Spinal cord (tissue), 10 donors: Measurements from ENCODE around the gene PDE8B. TPM values are rescaled to one million over a fixed set of nuclear protein-coding genes. Genes with fewer than 3 reads are reported as not detected.

ENCODE experiments used
- DNase-seq, 6 donors: peaks; one replicate each; pipeline versions ENCODE4 v3.0.0 to v3.0.0-alpha.2; 2013 to 2015; ENCODE audit warnings: low spot score in 6 of 6, low read depth in 4 of 6
- H3K27ac ChIP-seq: one replicate; pipeline ENCODE4 v1.5.1; 2013; ENCODE audit warnings: low read depth, low read length, control low read depth
- H3K27me3 ChIP-seq: one replicate; pipeline ENCODE4 v1.6.1; 2013; ENCODE audit warnings: low read length; ENCODE audit not compliant: control insufficient read depth, insufficient read depth
- H3K36me3 ChIP-seq: one replicate; pipeline ENCODE4 v1.6.1; 2013; ENCODE audit warnings: low read length; ENCODE audit not compliant: control insufficient read depth, insufficient read depth
- H3K4me1 ChIP-seq: one replicate; pipeline ENCODE4 v1.6.1; 2013; ENCODE audit warnings: low read length; ENCODE audit not compliant: control insufficient read depth, insufficient read depth
- H3K4me3 ChIP-seq: one replicate; pipeline ENCODE4 v1.5.1; 2013; ENCODE audit warnings: low read depth, low read length, control low read depth
- H3K9me3 ChIP-seq: one replicate; pipeline ENCODE4 v1.6.1; 2013; ENCODE audit warnings: low read length; ENCODE audit not compliant: control insufficient read depth, insufficient read depth
- WGBS: methylation state at CpG from one replicate; pipeline ENCODE4 v1.1.5; 2013; ENCODE audit warnings: missing lambda C conversion rate; ENCODE audit not compliant: insufficient coverage; 5-methylcytosine and 5-hydroxymethylcytosine counted together
- polyA plus RNA-seq, 2 donors: library from polyadenylated mRNA; unstranded; fragments of 120-200 nt; gene quantifications; one replicate each; pipeline ENCODE4 v1.2.1, GENCODE V29; 2013; ENCODE audit not compliant: insufficient read length in 2 of 2
- total RNA-seq, 2 donors: library from RNA; depleted of rRNA in 1 of 2; stranded (reverse); fragments of 120-200 nt in 1 of 2; fragments of >200 nt in 1 of 2; gene quantifications; one replicate each; pipeline versions ENCODE4 v1.2.3 to v1.2.4, GENCODE V29; 2013 to 2014
- donor health status: healthy.

PDE8B gene
- total and polyA plus RNA-seq, 4 donors: 12.7 to 25.8 (median 20.6) TPM

DNA sequence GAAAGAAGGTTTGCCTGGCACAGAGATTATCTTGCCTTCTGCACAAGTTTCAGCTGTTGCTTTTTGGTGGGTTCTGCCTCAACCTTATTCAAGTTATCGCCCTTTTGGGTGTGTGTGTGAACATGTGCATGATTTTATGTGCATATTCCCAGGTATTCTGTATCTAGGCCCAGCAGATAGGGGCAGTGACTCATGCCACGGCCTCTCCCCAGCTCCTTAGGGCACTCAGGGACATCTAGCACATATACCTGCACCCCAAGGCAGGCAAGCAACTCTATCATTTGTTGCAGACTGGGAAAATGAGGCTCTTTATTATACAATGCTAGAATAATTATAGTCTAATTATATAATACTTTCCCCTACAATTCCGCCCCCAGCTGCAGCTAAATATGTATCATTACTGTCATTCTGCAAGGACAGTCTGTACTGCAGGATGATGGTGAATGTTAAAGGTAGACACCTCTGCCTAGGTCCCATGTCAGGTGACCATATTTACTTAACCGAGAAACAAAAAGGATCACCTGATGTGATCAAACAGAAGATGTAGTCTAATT is 128.9 kb downstream of the PDE8B start:
- Histone ChIP-seq H3K27me3 (no peaks in the 10 kb centered on the region), H3K4me1 (peaks cover 5% of the 10 kb centered on the region), H3K9me3 (no peaks in the 10 kb centered on the region), H3K36me3 (no peaks in the 10 kb centered on the region), H3K4me3 (no peak overlapping the region), H3K27ac (no peak overlapping the region)
- WGBS: 100% methylated on average over 2 of the region's 4 CpGs
- no peak for DNase-seq

DNA sequence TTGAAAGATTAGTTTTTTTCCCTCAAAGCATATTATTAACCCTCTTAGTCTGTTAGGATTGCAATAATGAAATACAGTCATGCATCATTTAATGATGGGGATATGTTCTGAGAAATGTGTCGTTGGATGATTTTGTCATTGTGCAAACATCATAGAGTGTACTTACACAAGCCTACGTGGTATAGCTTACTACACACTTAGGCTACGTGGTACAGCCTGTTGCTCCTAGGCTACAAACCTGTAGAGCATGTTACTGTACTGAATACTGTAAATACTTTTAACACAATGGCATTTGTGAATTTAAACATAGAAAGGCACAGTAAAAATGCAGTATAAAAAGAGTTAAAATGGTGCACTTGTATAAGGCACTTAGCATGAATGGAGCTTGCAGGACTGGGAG is 132.7 kb downstream of the PDE8B start:
- Histone ChIP-seq H3K27ac (no peak overlapping the region), H3K4me3 (no peak overlapping the region), H3K27me3 (no peaks in the 10 kb centered on the region), H3K9me3 (no peaks in the 10 kb centered on the region), H3K36me3 (no peaks in the 10 kb centered on the region), H3K4me1 (no peaks in the 10 kb centered on the region)
- no peak for DNase-seq
- WGBS: 83% methylated on average over 1 of the region's 3 CpGs

DNA sequence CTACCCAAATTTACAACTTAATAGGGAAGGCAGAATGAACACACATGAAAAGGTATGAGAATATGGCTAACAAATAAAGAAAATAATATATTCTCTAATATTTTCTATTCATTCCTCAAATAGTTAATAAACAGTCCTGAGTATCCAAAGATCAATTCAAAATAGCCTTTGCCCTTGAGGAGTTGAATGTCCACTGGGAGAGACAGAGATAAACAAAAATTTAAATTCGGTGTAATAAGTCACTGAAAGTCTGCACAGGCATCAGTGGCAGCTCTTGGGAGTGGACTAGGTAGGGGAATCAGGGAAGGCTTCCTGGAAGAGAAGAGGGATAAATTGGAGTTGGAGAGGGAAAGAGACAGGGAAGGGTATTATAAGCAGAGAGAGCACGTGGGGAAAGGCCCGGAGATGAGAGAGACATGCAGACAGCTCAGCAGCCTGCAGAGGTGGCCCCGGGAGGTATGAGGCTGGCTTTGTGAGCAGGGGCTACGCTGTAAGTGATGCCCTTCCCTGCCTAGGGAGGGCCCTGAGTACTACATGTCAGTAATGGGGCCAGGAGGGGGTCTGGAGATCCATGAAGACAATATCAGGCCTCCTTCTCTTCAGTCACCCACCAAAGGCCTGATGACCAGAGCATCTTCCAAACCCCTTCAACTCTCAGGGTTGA is 137.1 kb downstream of the PDE8B start:
- H3K36me3 ChIP-seq: no peaks in the 10 kb centered on the region
- H3K27me3 ChIP-seq: no peaks in the 10 kb centered on the region
- no peak overlapping the region for H3K4me3 ChIP-seq
- no peaks in the 10 kb centered on the region for H3K4me1 ChIP-seq
- DNase-seq: no peak
- no peaks in the 10 kb centered on the region for H3K9me3 ChIP-seq
- WGBS: 78% methylated on average over 5 of the region's 5 CpGs
- H3K27ac ChIP-seq: no peak overlapping the region

DNA sequence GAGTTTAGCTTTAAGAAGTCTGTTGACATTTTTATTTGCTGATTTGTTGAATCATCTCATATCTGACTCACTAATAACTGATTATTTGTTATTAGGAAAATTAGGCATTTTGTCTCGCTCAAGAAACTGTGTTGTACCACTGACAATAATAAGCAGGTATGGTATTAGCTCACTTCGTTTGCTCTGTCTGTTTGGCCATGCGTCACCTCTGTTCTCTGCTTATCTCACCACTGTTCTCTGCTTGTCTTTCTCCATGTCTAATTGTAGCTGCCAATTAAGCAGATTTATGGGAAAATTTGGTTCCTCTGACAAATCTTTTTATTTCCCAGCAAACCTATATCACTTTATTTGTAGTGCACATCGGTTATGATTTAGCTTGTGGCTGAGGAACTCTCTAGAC is 142.8 kb downstream of the PDE8B start:
- no peak overlapping the region for H3K27ac ChIP-seq
- WGBS: 80% methylated on average over 2 of the region's 4 CpGs

DNA sequence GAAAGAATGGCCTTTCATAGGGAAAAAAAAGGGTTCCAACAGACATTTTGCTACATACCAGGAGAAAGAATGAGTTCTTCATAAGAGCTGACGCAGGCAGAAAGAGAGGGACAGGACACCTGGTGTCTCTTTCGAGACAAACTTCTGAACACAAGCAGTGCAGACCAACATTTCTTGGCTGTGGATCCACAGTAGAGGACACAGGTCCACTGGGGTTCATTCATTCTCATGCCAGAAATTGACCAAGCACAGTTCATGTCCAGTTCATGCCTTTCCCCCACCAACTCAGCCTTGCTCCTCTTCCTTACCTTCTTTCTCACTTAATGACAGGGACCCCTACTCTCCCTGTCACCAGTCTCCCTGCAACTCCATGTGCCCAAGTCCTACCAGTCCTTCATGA is 144.0 kb downstream of the PDE8B start:
- H3K27me3 ChIP-seq: no peaks in the 10 kb centered on the region
- no peak for DNase-seq
- H3K4me1 ChIP-seq: peaks cover 6% of the 10 kb centered on the region
- H3K4me3 ChIP-seq: no peak overlapping the region
- no peaks in the 10 kb centered on the region for H3K9me3 ChIP-seq
- H3K36me3 ChIP-seq: no peaks in the 10 kb centered on the region
- WGBS: 100% methylated on average over 1 of the region's 2 CpGs
- no peak overlapping the region for H3K27ac ChIP-seq

More for the DNA sequence above, 142.8 kb downstream of the PDE8B start:
- no peaks in the 10 kb centered on the region for H3K36me3 ChIP-seq
- H3K4me3 ChIP-seq: no peak overlapping the region
- H3K4me1 ChIP-seq: peaks cover 6% of the 10 kb centered on the region
- DNase-seq: peak in 1 of 6 donors; percentile 43
- H3K9me3 ChIP-seq: no peaks in the 10 kb centered on the region
- no peaks in the 10 kb centered on the region for H3K27me3 ChIP-seq

DNA sequence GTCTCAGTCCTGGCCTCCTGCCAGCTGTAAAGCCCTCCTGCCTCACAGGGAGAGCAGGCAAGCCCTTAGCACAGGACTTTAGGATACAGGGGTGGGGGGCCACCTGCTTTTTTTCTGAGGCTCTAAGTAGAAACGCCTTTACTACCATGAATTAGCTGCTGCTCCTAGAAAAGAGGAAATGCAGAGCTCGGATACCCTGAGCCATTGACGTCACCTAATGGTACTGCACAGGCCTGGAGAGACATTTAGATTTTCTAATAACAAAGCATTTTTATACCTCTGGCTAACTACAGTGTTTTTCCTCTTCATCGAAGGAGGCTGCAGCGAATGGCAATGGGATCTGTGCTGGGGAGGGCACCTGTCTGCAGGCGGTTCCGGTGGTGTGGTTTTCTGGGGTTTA is 144.6 kb downstream of the PDE8B start:
- DNase-seq: peak in 1 of 6 donors; percentile 62
- H3K27ac ChIP-seq: no peak overlapping the region
- H3K27me3 ChIP-seq: no peaks in the 10 kb centered on the region
- H3K4me3 ChIP-seq: no peak overlapping the region
- peaks cover 6% of the 10 kb centered on the region for H3K4me1 ChIP-seq
- no peaks in the 10 kb centered on the region for H3K36me3 ChIP-seq
- 86% methylated on average over 4 of the region's 7 CpGs for WGBS
- H3K9me3 ChIP-seq: no peaks in the 10 kb centered on the region

DNA sequence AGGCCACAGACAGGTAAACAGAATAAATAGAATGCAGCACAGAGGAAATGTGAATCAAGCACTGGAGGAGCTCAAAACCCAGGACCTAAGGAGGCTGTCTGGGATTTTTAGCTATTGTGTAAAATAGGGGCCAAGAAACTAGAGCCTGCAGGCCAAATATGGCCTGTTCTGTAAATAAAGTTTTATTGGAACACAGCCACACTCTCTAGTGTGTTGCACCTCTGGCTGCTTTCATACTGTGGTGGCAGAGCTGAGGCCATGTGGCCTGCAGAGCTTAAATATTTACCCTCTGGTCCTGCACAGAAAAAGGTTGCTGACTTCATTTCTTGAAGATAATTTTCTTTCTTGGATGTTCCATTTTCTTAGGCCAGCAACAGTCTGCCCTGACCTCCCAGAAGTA is 145.3 kb downstream of the PDE8B start:
- H3K4me3 ChIP-seq: no peak overlapping the region
- H3K9me3 ChIP-seq: no peaks in the 10 kb centered on the region
- no peaks in the 10 kb centered on the region for H3K27me3 ChIP-seq
- H3K36me3 ChIP-seq: no peaks in the 10 kb centered on the region
- H3K4me1 ChIP-seq: peaks cover 6% of the 10 kb centered on the region
- DNase-seq: peak in 1 of 6 donors; percentile 15
- no peak overlapping the region for H3K27ac ChIP-seq

DNA sequence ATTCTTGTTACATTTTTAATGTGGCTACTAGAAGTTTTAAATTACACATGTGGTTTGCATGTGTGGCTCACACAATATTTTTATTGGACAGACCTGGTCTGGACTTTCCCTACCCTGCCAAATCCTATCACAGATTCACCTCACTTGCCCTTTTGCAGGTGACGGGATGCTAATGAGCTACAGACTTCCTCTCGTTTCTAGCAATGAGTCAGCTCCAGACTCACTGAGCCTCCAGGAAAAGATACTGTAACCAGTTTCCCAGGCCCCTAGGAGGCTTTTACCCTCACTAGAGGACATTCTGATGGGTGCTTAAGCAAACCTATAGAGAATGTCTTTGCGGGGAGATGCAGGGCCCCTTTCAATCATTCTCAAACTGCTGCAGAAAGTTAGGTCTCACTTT is 146.3 kb downstream of the PDE8B start:
- peaks cover 6% of the 10 kb centered on the region for H3K4me1 ChIP-seq
- DNase-seq: no peak
- no peak overlapping the region for H3K27ac ChIP-seq
- H3K4me3 ChIP-seq: no peak overlapping the region
- H3K36me3 ChIP-seq: no peaks in the 10 kb centered on the region
- no peaks in the 10 kb centered on the region for H3K9me3 ChIP-seq
- 100% methylated on average over 1 of the region's 3 CpGs for WGBS
- H3K27me3 ChIP-seq: no peaks in the 10 kb centered on the region

DNA sequence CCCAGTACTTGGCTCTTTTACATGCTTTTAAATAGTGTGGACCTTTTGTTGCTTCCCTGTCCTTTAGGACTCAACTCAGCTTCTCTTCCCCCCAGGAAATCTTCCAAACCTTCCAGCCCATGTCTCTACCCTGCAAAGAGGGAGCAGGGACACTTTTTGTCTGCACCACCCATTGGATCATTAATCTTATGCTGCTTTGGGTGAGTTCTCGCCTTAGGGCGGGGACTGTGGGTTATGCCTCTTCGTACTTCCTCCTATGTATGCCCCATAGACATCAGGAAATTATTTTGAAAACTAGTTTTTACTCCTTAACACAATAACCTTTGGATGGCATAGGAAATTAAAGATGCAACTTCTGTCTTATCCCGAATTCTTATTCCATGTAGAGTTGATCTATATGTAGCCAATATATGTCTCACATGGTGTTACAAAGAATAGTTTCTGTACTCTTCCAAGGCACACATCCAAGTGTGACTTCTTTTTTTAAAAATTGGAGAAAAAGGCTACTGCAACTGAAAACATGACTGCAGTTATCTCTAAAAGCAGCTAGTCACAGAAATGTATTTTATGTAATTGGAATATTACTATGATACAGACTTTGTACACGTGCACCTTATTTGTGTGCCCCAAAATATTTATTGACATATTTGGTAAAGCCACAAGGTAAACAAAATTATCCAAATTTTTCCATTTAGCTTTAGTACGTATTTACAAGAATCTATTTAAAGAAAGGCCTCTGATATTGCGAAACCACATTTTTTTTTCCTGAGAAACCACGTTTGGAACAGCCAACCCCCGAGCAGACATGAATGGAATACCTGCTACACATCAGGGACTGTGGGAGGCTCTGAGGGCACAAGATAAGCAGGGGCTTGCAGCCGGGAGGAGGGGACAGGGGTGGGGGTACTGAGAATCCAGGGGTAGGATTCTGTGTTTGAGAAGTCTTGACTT is 148.1 kb downstream of the PDE8B start:
- H3K36me3 ChIP-seq: no peaks in the 10 kb centered on the region
- no peaks in the 10 kb centered on the region for H3K27me3 ChIP-seq
- DNase-seq: peak in 1 of 6 donors; percentile 61
- no peak overlapping the region for H3K4me3 ChIP-seq
- no peak overlapping the region for H3K27ac ChIP-seq
- WGBS: 56% methylated on average over 1 of the region's 10 CpGs
- H3K9me3 ChIP-seq: no peaks in the 10 kb centered on the region
- peaks cover 6% of the 10 kb centered on the region for H3K4me1 ChIP-seq
